GM12874 (cell line): ENCODE results near the gene SIX1.

Source experiments
- CTCF ChIP-seq: IDR thresholded peaks from 2 replicates; pipeline ENCODE4 v1.5.1; 2011; ENCODE audit warnings: low read depth, mild to moderate bottlenecking, control low read depth, low read length, moderate library complexity; ENCODE audit not compliant: insufficient read depth

The SIX1 gene

GRCh38 chr14:60596139-60596538 is 53.1 kb downstream of the SIX1 start:
- TF ChIP-seq CTCF, result no peak

- no peak for TF ChIP-seq CTCF
These were observed 55.2 kb downstream of the SIX1 start for GRCh38 chr14:60594062-60594461.
